ENCODE results near the gene PRR29.

Gene PRR29

GRCh38 chr17:64007838-64008282, 9.7 kb downstream of the PRR29 start:
- no peak for DNase-seq (ENCODE audit: low read depth)
- no peak overlapping the region for H3K4me3 ChIP-seq (ENCODE audit: low read length)
- TF ChIP-seq CTCF (IDR thresholded peaks at IDR 0.05; ENCODE audit: insufficient read depth, low read depth, low read length, missing control alignments) = no peak

- no peak overlapping the region for H3K4me3 ChIP-seq (ENCODE audit: low read length)
- no peak for DNase-seq (ENCODE audit: low read depth)
- TF ChIP-seq CTCF (IDR thresholded peaks at IDR 0.05; ENCODE audit: insufficient read depth, low read depth, low read length, missing control alignments) = no peak
Measured at GRCh38 chr17:64008346-64008745, 10.2 kb downstream of the PRR29 start.

- DNase-seq (ENCODE audit: low read depth) = no peak
- H3K4me3 ChIP-seq (ENCODE audit: low read length) = no peak overlapping the region
- no peak for TF ChIP-seq CTCF (IDR thresholded peaks at IDR 0.05; ENCODE audit: insufficient read depth, low read depth, low read length, missing control alignments)
Measured at GRCh38 chr17:64008830-64009229, 10.7 kb downstream of the PRR29 start.

GRCh38 chr17:64009571-64010402, 11.6 kb downstream of the PRR29 start:
- no peak overlapping the region for H3K4me3 ChIP-seq (ENCODE audit: low read length)
- TF ChIP-seq CTCF (IDR thresholded peaks at IDR 0.05; ENCODE audit: insufficient read depth, low read depth, low read length, missing control alignments) = no peak
- DNase-seq (ENCODE audit: low read depth) = peak; percentile 62

GRCh38 chr17:64015447-64015846, 17.3 kb downstream of the PRR29 start:
- DNase-seq (ENCODE audit: low read depth) = no peak
- no peak overlapping the region for H3K4me3 ChIP-seq (ENCODE audit: low read length)
- no peak for TF ChIP-seq CTCF (IDR thresholded peaks at IDR 0.05; ENCODE audit: insufficient read depth, low read depth, low read length, missing control alignments)

GRCh38 chr17:64016231-64016784, 18.2 kb downstream of the PRR29 start:
- H3K4me3 ChIP-seq (ENCODE audit: low read length) = no peak overlapping the region
- TF ChIP-seq CTCF (IDR thresholded peaks at IDR 0.05; ENCODE audit: insufficient read depth, low read depth, low read length, missing control alignments) = peak; percentile 16
- no peak for DNase-seq (ENCODE audit: low read depth)
